DND-41 (cell line): ENCODE measurements around the gene ZNHIT6.

Experiments used
- ATAC-seq: fragments of 200-7000 bp; cut with Tn5 transposase; 3 replicates; pipeline ENCODE4 v1.9.1; 2021; ENCODE audit warnings: low read depth; ENCODE audit not compliant: insufficient read depth
- DNase-seq: peaks from one replicate; pipeline ENCODE4 v3.0.0-alpha.2; 2020
- H2AFZ ChIP-seq: 2 replicates; pipeline ENCODE4 v1.6.0; 2012; ENCODE audit warnings: low read depth, low read length
- H3K27ac ChIP-seq: 2 replicates; pipeline ENCODE4 v1.5.1; 2012; ENCODE audit warnings: low read length, inconsistent platforms
- H3K27me3 ChIP-seq: fragments of 200-600 bp; sonication (generic); 2 replicates; pipeline ENCODE4 v1.6.0; 2012; ENCODE audit warnings: low read length, mild to moderate bottlenecking, inconsistent platforms; ENCODE audit not compliant: insufficient read depth, poor library complexity
- H3K36me3 ChIP-seq: 2 replicates; pipeline ENCODE4 v1.5.1; 2012; ENCODE audit warnings: low read length, inconsistent platforms; ENCODE audit not compliant: insufficient read depth
- H3K4me1 ChIP-seq: 2 replicates; pipeline ENCODE4 v1.5.1; 2012; ENCODE audit warnings: mild to moderate bottlenecking, low read length; ENCODE audit not compliant: insufficient read depth
- H3K4me2 ChIP-seq: 2 replicates; pipeline ENCODE4 v1.6.0; 2012; ENCODE audit warnings: mild to moderate bottlenecking, moderate library complexity, low read length, inconsistent platforms; ENCODE audit not compliant: insufficient read depth
- H3K4me3 ChIP-seq, 2 experiments: fragments of 200-600 bp in 1 of 2; shearing (Covaris generic) in 1 of 2; 2 replicates each; pipeline ENCODE4 v1.5.1; 2012 to 2016; ENCODE audit warnings: inconsistent platforms in 2 of 2, low read length in 2 of 2, mild to moderate bottlenecking in 2 of 2, low read depth in 1 of 2, moderate library complexity in 1 of 2
- H3K79me2 ChIP-seq: 2 replicates; pipeline ENCODE4 v1.6.0; 2012; ENCODE audit warnings: low read length, inconsistent platforms; ENCODE audit not compliant: insufficient read depth
- H3K9ac ChIP-seq: 2 replicates; pipeline ENCODE4 v1.6.0; 2012; ENCODE audit warnings: low read depth, mild to moderate bottlenecking, inconsistent platforms, low read length, moderate library complexity
- H3K9me3 ChIP-seq: 2 replicates; pipeline ENCODE4 v1.5.1; 2012; ENCODE audit warnings: low read length, moderate library complexity, mild to moderate bottlenecking, inconsistent platforms; ENCODE audit not compliant: insufficient read depth, severe bottlenecking
- H4K20me1 ChIP-seq: 2 replicates; pipeline ENCODE4 v1.6.0; 2012; ENCODE audit warnings: low read length; ENCODE audit not compliant: insufficient read depth
- EZH2 ChIP-seq: IDR thresholded peaks from 3 replicates; pipeline ENCODE4 v1.6.1; 2012; ENCODE audit warnings: borderline replicate concordance, low read depth, mild to moderate bottlenecking, moderate library complexity, low read length, inconsistent platforms; ENCODE audit not compliant: severe bottlenecking
- TF ChIP-seq, protein P1 (sequence below): IDR thresholded peaks from 2 replicates; pipeline ENCODE4 v1.5.1; 2012; ENCODE audit warnings: borderline replicate concordance, low read length, moderate library complexity, mild to moderate bottlenecking; ENCODE audit not compliant: poor library complexity, severe bottlenecking; ENCODE audit errors: extremely low read depth

Gene ZNHIT6

DNA sequence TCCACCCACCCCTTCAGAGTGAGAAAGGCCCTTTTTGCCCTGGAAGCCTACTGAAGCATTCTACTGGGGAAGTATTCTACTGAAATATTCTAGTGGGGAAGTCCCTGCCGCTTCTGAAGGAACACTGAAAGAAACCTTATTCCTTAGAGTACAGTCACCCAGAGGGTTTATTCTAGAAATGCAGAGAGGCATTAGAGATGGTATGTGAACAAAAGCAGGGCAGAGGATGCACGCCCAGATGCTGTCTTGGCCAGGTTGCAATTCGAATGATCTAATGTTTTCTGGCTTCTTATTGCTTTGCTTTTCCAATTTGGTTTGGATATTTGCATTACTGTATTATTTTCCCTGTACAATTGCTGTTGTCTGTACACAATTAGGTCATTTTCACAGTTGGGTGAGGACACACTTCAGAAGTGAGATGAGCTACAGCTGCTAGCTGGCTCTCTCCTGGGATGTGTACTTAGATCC, 90.6 kb downstream of the ZNHIT6 start:
- H3K4me2 ChIP-seq: no peak overlapping the region
- no peak for ATAC-seq

DNA sequence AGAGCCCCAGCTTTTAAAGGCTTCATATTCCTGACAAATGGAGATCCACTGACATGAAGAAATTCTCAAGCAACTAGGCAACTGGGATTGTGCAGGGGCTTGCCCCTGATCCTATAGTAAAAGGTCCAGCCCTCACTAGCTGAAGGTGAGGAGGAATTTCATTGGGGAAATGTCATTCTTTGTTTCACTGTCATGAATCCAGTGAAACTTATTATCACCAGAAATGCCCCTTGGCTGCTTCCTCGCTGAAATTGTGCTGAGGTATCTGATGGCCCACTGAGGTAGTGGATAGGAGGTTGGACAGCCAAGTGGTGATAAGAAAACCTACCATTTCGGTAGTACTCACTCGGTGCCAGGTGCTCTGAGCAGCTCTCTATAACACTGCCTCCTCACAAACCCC, 91.5 kb downstream of the ZNHIT6 start:
- H3K9ac ChIP-seq: no peak overlapping the region

More for the DNA sequence above, 90.6 kb downstream of the ZNHIT6 start:
- DNase-seq: no peak
- Histone ChIP-seq H2AFZ (no peak overlapping the region), H4K20me1 (no peaks in the 10 kb centered on the region), H3K27me3 (no peaks in the 10 kb centered on the region), H3K9ac (no peak overlapping the region), H3K4me3 (no peak overlapping the region), H3K36me3 (peaks cover 4% of the 10 kb centered on the region; the same call in 1 of the 2 replicates), H3K79me2 (no peaks in the 10 kb centered on the region), H3K4me1 (no peaks in the 10 kb centered on the region), H3K9me3 (peaks cover 17% of the 10 kb centered on the region), H3K27ac (no peak overlapping the region)
- TF ChIP-seq, protein P1, sequence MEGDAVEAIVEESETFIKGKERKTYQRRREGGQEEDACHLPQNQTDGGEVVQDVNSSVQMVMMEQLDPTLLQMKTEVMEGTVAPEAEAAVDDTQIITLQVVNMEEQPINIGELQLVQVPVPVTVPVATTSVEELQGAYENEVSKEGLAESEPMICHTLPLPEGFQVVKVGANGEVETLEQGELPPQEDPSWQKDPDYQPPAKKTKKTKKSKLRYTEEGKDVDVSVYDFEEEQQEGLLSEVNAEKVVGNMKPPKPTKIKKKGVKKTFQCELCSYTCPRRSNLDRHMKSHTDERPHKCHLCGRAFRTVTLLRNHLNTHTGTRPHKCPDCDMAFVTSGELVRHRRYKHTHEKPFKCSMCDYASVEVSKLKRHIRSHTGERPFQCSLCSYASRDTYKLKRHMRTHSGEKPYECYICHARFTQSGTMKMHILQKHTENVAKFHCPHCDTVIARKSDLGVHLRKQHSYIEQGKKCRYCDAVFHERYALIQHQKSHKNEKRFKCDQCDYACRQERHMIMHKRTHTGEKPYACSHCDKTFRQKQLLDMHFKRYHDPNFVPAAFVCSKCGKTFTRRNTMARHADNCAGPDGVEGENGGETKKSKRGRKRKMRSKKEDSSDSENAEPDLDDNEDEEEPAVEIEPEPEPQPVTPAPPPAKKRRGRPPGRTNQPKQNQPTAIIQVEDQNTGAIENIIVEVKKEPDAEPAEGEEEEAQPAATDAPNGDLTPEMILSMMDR: no peak
- TF ChIP-seq EZH2: no peak

DNA sequence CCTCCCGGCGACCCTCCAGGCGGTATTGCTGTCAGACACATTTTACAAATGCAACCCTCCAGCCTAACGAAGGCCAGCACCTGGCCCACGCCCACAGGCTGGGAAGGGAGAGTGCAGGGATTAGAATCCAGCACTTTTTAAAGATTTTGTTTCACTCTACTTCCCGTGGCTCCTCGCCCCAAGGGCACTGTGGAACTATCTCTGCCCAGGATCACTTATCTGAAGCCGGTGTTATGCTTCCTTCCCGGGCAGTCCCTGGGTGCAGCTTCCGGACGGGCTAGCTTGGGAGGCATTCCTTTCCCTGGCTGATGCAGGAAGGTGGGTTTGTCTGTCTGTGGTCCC, 91.9 kb downstream of the ZNHIT6 start:
- Histone ChIP-seq H3K36me3 (no peaks in the 10 kb centered on the region), H4K20me1 (no peaks in the 10 kb centered on the region), H3K4me1 (no peaks in the 10 kb centered on the region), H3K9me3 (peaks cover 5% of the 10 kb centered on the region), H3K79me2 (no peaks in the 10 kb centered on the region), H3K9ac (no peak overlapping the region), H3K4me2 (no peak overlapping the region), H3K4me3 (no peak overlapping the region), H3K27ac (no peak overlapping the region), H2AFZ (no peak overlapping the region), H3K27me3 (no peaks in the 10 kb centered on the region)
- ATAC-seq: no peak
- TF ChIP-seq, protein P1: no peak
- TF ChIP-seq EZH2: no peak
- DNase-seq: no peak

More for the DNA sequence above, 91.5 kb downstream of the ZNHIT6 start:
- Histone ChIP-seq H4K20me1 (no peaks in the 10 kb centered on the region), H3K9me3 (peaks cover 9% of the 10 kb centered on the region), H3K79me2 (no peaks in the 10 kb centered on the region), H3K27me3 (no peaks in the 10 kb centered on the region), H3K27ac (no peak overlapping the region), H3K4me2 (no peak overlapping the region), H3K4me3 (no peak overlapping the region), H3K4me1 (no peaks in the 10 kb centered on the region), H2AFZ (no peak overlapping the region), H3K36me3 (no peaks in the 10 kb centered on the region)
- TF ChIP-seq EZH2: no peak
- TF ChIP-seq, protein P1: no peak
- DNase-seq (no peak), ATAC-seq (no peak)
